GM12878 (cell line): ENCODE data around the gene CCDC182. TPM values are rescaled to one million over a fixed set of nuclear protein-coding genes. Genes with fewer than 3 reads are reported as not detected.

ENCODE experiments used
- ATAC-seq: fragments of 200-7000 bp; cut with Tn5 transposase; 3 replicates; pipeline ENCODE4 v1.9.1; 2020; ENCODE audit warnings: mild to moderate bottlenecking, moderate library complexity
- BruUV-seq: library from RNA; stranded (reverse); fragments of 400-500 nt; replicated peaks from 2 replicates; lab custom pipeline; 2021; lab: Mats Ljungman, UMichigan
- CTCF ChIA-PET: fragments of 300-600 bp; sonication (Branson Sonifier 250); formaldehyde crosslinking; extraction: SDS; loops from one replicate; lab custom pipeline; 2021; ENCODE audit warnings: inconsistent platforms; lab: Yijun Ruan, JAX
- POLR2A ChIA-PET: fragments of 350-600 bp; formaldehyde crosslinking; extraction: SDS; loops from one replicate; lab custom pipeline; 2021; ENCODE audit warnings: inconsistent platforms; lab: Charles Lee
- RAD21 ChIA-PET: fragments of 300-600 bp; sonication (Branson Sonifier 250); formaldehyde crosslinking; loops from one replicate; lab custom pipeline; 2023; ENCODE audit warnings: antibody characterized with exemption; ENCODE audit not compliant: unreplicated experiment; lab: Charles Lee
- SMC1A ChIA-PET: fragments of 300-600 bp; sonication (Branson Sonifier 250); formaldehyde crosslinking; loops from one replicate; lab custom pipeline; 2023; ENCODE audit not compliant: unreplicated experiment, uncharacterized antibody; lab: Charles Lee
- DNase-seq: peaks from one replicate; pipeline ENCODE4 v3.0.0-alpha.2; 2011; ENCODE audit warnings: low read depth, low spot score
- FAIRE-seq: peaks from 3 replicates; lab custom pipeline; 2011; peaks lifted over from hg19 to GRCh38; lab: Jason Lieb, UNC
- H2AFZ ChIP-seq: 2 replicates; pipeline ENCODE4 v1.6.0; 2011; ENCODE audit warnings: low read depth, low read length, control low read depth; ENCODE audit not compliant: control insufficient read depth
- H3K27ac ChIP-seq: 2 replicates; pipeline ENCODE4 v1.5.1; 2011; ENCODE audit warnings: control low read depth; ENCODE audit not compliant: control insufficient read depth, insufficient read depth
- H3K27me3 ChIP-seq, 2 experiments: replicated peaks in 1 of 2; 2 replicates each; pipeline versions ENCODE4 v1.6.0 to v1.6.1; 2011; ENCODE audit warnings: low read length in 1 of 2; ENCODE audit not compliant: control insufficient read depth in 2 of 2, insufficient read depth in 2 of 2
- H3K36me3 ChIP-seq, 2 experiments: 2 replicates each; pipeline ENCODE4 v1.5.1; 2011; ENCODE audit warnings: low read length in 1 of 2; ENCODE audit not compliant: control insufficient read depth in 2 of 2, insufficient read depth in 2 of 2
- H3K4me1 ChIP-seq: 2 replicates; pipeline ENCODE4 v1.6.1; 2011; ENCODE audit warnings: mild to moderate bottlenecking, low read length, moderate library complexity, mixed read lengths; ENCODE audit not compliant: control insufficient read depth, insufficient read depth
- H3K4me2 ChIP-seq: 2 replicates; pipeline ENCODE4 v1.6.0; 2011; ENCODE audit warnings: control low read depth; ENCODE audit not compliant: control insufficient read depth, insufficient read depth
- H3K4me3 ChIP-seq: fragments of 200-600 bp; sonication (generic); 2 replicates; pipeline ENCODE4 v1.5.1; 2016
- H3K79me2 ChIP-seq: 2 replicates; pipeline ENCODE4 v1.6.0; 2011; ENCODE audit warnings: low read length; ENCODE audit not compliant: control insufficient read depth, insufficient read depth
- H3K9ac ChIP-seq: 2 replicates; pipeline ENCODE4 v1.8.0; 2011; ENCODE audit warnings: low read length, control low read depth, mixed read lengths; ENCODE audit not compliant: control insufficient read depth, insufficient read depth
- H3K9me3 ChIP-seq: replicated peaks from 3 replicates; pipeline ENCODE4 v1.5.1; 2011; ENCODE audit warnings: mild to moderate bottlenecking, low read length; ENCODE audit not compliant: control insufficient read depth, insufficient read depth
- H4K20me1 ChIP-seq: 2 replicates; pipeline ENCODE4 v1.6.0; 2011; ENCODE audit not compliant: control insufficient read depth, insufficient read depth
- CBFB ChIP-seq: IDR thresholded peaks from 2 replicates; pipeline ENCODE4 v1.6.1; 2016; ENCODE audit warnings: antibody characterized with exemption, low read depth
- CREB1 ChIP-seq: IDR thresholded peaks from 2 replicates; pipeline ENCODE4 v1.6.1; 2012; ENCODE audit warnings: low read depth, mild to moderate bottlenecking, inconsistent platforms
- EP300 ChIP-seq, 2 experiments: fragments of 150-350 bp in 1 of 2; IDR thresholded peaks; 2 replicates each; pipeline ENCODE4 v1.6.1; 2011 to 2012; ENCODE audit warnings: low read depth in 2 of 2, low read length in 2 of 2, borderline replicate concordance in 1 of 2, improper control_type of control experiment in 1 of 2, inconsistent platforms in 1 of 2; ENCODE audit not compliant: control insufficient read depth in 1 of 2
- ETV6 ChIP-seq, 2 experiments: fragments of 450-650 bp in 1 of 2; IDR thresholded peaks in 1 of 2; conservative IDR thresholded peaks in 1 of 2; 2 replicates each; pipeline ENCODE4 v1.6.1; 2014; ENCODE audit warnings: antibody characterized with exemption in 1 of 2, borderline replicate concordance in 1 of 2, low read depth in 1 of 2, mild to moderate bottlenecking in 1 of 2, moderate library complexity in 1 of 2
- IKZF2 ChIP-seq, 2 experiments: fragments of 450-650 bp; IDR thresholded peaks; 2 replicates each; pipeline ENCODE4 v1.6.1; 2017; ENCODE audit warnings: mild to moderate bottlenecking in 2 of 2, moderate library complexity in 2 of 2
- IRF5 ChIP-seq: fragments of 450-650 bp; IDR thresholded peaks from 2 replicates; pipeline ENCODE4 v1.6.1; 2017; ENCODE audit warnings: borderline replicate concordance
- MEF2A ChIP-seq: IDR thresholded peaks from 2 replicates; pipeline ENCODE4 v1.6.1; 2011; ENCODE audit warnings: low read depth, mild to moderate bottlenecking, low read length, moderate library complexity; ENCODE audit not compliant: insufficient read depth
- RAD51 ChIP-seq: fragments of 450-650 bp; IDR thresholded peaks from 2 replicates; pipeline ENCODE4 v1.6.1; 2016; ENCODE audit warnings: moderate library complexity, mild to moderate bottlenecking, inconsistent platforms
- RELA ChIP-seq: fragments of 450-650 bp; IDR thresholded peaks from 2 replicates; pipeline ENCODE4 v1.8.0; 2014; ENCODE audit warnings: borderline replicate concordance; ENCODE audit not compliant: partially characterized antibody
- RFX5 ChIP-seq: IDR thresholded peaks from 2 replicates; pipeline ENCODE4 v1.6.1; 2011; ENCODE audit warnings: low read depth, low read length, improper control_type of control experiment
- SMC3 ChIP-seq: IDR thresholded peaks from 2 replicates; pipeline ENCODE4 v1.6.1; 2011; ENCODE audit warnings: low read length, improper control_type of control experiment, borderline replicate concordance
- STAT1 ChIP-seq: fragments of 450-650 bp; conservative IDR thresholded peaks from 2 replicates; pipeline ENCODE4 v1.6.1; 2014; ENCODE audit warnings: antibody characterized with exemption, mild to moderate bottlenecking
- SUPT20H ChIP-seq: IDR thresholded peaks from 2 replicates; pipeline ENCODE4 v1.6.1; 2011; ENCODE audit warnings: low read depth, mild to moderate bottlenecking, low read length, moderate library complexity, borderline replicate concordance; ENCODE audit not compliant: control insufficient read depth
- TCF3 ChIP-seq: IDR thresholded peaks from 2 replicates; pipeline ENCODE4 v1.6.1; 2012; ENCODE audit warnings: low read depth, mild to moderate bottlenecking, low read length, borderline replicate concordance; ENCODE audit not compliant: insufficient read depth
- ZBTB40 ChIP-seq: fragments of 450-650 bp; IDR thresholded peaks from 2 replicates; pipeline ENCODE4 v1.6.1; 2016; ENCODE audit warnings: mild to moderate bottlenecking, moderate library complexity, borderline replicate concordance
- WGBS: methylation state at CpG from one replicate; pipeline ENCODE4 v1.1.6; 2016; ENCODE audit warnings: low lambda C conversion rate; ENCODE audit not compliant: insufficient replicate concordance, insufficient coverage; ENCODE audit errors: missing lambda C conversion rate; 5-methylcytosine and 5-hydroxymethylcytosine counted together
- in situ Hi-C: fragments of 300-500 bp; cut with MboI; formaldehyde crosslinking; loops from 9 replicates; pipeline ENCODE4 v1.14.3; 2018; ENCODE audit warnings: mixed read lengths
- intact Hi-C: fragments of 100-400 bp; cut with micrococcal nuclease; formaldehyde crosslinking; loops from one replicate; pipeline ENCODE4 v1.14.2; 2022; ENCODE audit not compliant: unreplicated experiment
- polyA plus RNA-seq, 11 experiments: library from polyadenylated mRNA; depleted of rRNA in 4 of 11; unstranded in 6 of 11; stranded (reverse) in 5 of 11; fragments of >200 nt; fragmentation: Nextera tagmentation in 4 of 11; fragmentation: Illumina TruSeq in 1 of 11; extraction: Ambion mirVana in 4 of 11; extraction: Trizol in 1 of 11; gene quantifications; 1 replicate in 1 of 11; 2 replicates in 10 of 11; pipeline versions ENCODE4 v1.2.1 to v1.2.3, GENCODE V29; 2011 to 2016; ENCODE audit warnings: inconsistent platforms in 2 of 11, missing spikeins in 2 of 11, low read depth in 1 of 11
- total RNA-seq, 4 experiments: library from RNA; depleted of rRNA in 3 of 4; stranded (reverse); fragments of >200 nt in 3 of 4; fragmentation: Illumina TruSeq in 1 of 4; extraction: Trizol in 1 of 4; gene quantifications; 2 replicates each; pipeline versions ENCODE4 v1.2.1 to v1.2.3, GENCODE V29; 2013 to 2021
- TF ChIP-seq, protein P1 (sequence below): fragments of 450-650 bp; conservative IDR thresholded peaks from 2 replicates; pipeline ENCODE4 v1.6.1; 2017; ENCODE audit warnings: mild to moderate bottlenecking, moderate library complexity

The CCDC182 gene
- total and polyA plus RNA-seq, 10 of the 15 experiments (the other 5 are each of a cell fraction or from before 2014, with no cell fraction given) = not detected

- TF ChIP-seq IRF5 (no peak), SUPT20H (no peak), MEF2A (no peak), CREB1 (no peak), ETV6 (conservative IDR thresholded peaks at IDR 0.05 in 1 of 2, IDR thresholded peaks at IDR 0.05 in 1 of 2; ENCODE audit: borderline replicate concordance in 1 of 2, low read depth in 1 of 2) (no peak), RELA (no peak)
- TF ChIP-seq, protein P1, sequence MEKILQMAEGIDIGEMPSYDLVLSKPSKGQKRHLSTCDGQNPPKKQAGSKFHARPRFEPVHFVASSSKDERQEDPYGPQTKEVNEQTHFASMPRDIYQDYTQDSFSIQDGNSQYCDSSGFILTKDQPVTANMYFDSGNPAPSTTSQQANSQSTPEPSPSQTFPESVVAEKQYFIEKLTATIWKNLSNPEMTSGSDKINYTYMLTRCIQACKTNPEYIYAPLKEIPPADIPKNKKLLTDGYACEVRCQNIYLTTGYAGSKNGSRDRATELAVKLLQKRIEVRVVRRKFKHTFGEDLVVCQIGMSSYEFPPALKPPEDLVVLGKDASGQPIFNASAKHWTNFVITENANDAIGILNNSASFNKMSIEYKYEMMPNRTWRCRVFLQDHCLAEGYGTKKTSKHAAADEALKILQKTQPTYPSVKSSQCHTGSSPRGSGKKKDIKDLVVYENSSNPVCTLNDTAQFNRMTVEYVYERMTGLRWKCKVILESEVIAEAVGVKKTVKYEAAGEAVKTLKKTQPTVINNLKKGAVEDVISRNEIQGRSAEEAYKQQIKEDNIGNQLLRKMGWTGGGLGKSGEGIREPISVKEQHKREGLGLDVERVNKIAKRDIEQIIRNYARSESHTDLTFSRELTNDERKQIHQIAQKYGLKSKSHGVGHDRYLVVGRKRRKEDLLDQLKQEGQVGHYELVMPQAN = no peak
- TF ChIP-seq, all 136 proteins: peak for 0
These were observed 29.8 kb upstream of the CCDC182 start (continued) for GRCh38 chr17:57774872-57775271.

- FAIRE-seq = no peak
- H3K4me2 ChIP-seq = no peak overlapping the region
- intact Hi-C loops = no loop called here
- ChIA-PET RAD21 (no interaction called here), CTCF (interaction anchor here (3.6 kb wide), 1 partner anchor 10 kb away, joined by 21 read pairs; no protein-coding TSS in a partner anchor), SMC1A (no interaction called here), POLR2A (no interaction called here)
- 5% methylated on average over 4 of the region's 4 CpGs for WGBS
- no peaks in the 10 kb centered on the region for H3K36me3 ChIP-seq
- no peak overlapping the region for H3K27ac ChIP-seq
- DNase-seq = no peak
- H3K9me3 ChIP-seq = no peaks in the 10 kb centered on the region
- H3K27me3 ChIP-seq = peaks cover 2 to 7% of the 10 kb centered on the region in 2 experiments
- no peaks in the 10 kb centered on the region for H3K79me2 ChIP-seq
- ATAC-seq = no peak
- no peak overlapping the region for H3K9ac ChIP-seq
- BruUV-seq = no TSS peak
- in situ Hi-C loops = no loop called here
- no peak overlapping the region for H3K4me3 ChIP-seq
- no peaks in the 10 kb centered on the region for H3K4me1 ChIP-seq
- no peak overlapping the region for H2AFZ ChIP-seq
- H4K20me1 ChIP-seq = no peaks in the 10 kb centered on the region
- no peak for TF ChIP-seq EP300 (IDR thresholded peaks at IDR 0.05; ENCODE audit: borderline replicate concordance in 1 of 2, control insufficient read depth in 1 of 2, low read depth in 2 of 2, low read length in 2 of 2)
- no peak for TF ChIP-seq RAD51
- TF ChIP-seq TCF3 = no peak
- TF ChIP-seq ZBTB40 = no peak
- no peak for TF ChIP-seq SMC3
- no peak for TF ChIP-seq RFX5
- no peak for TF ChIP-seq IKZF2 (IDR thresholded peaks at IDR 0.05)
- no peak for TF ChIP-seq STAT1
- TF ChIP-seq CBFB = no peak
These were observed 28.5 kb upstream of the CCDC182 start for GRCh38 chr17:57773557-57773956.
